Dermis microvascular lymphatic vessel endothelial cell (primary cell): ENCODE results near the gene CDH12. TPM values are rescaled to one million over a fixed set of nuclear protein-coding genes. Genes with fewer than 3 reads are reported as not detected.

ENCODE experiments used
- DNase-seq, 2 donors: peaks; one replicate each; pipeline versions ENCODE4 v3.0.0 to v3.0.0-alpha.2; 2010; ENCODE audit warnings: low read depth in 2 of 2
- total RNA-seq: library from RNA; depleted of rRNA; stranded (reverse); fragments of >200 nt; gene quantifications from 2 replicates; pipeline ENCODE4 v1.2.1, GENCODE V29; 2014

Gene CDH12
- total RNA-seq, 1 donor from 2014 or later = not detected

DNA sequence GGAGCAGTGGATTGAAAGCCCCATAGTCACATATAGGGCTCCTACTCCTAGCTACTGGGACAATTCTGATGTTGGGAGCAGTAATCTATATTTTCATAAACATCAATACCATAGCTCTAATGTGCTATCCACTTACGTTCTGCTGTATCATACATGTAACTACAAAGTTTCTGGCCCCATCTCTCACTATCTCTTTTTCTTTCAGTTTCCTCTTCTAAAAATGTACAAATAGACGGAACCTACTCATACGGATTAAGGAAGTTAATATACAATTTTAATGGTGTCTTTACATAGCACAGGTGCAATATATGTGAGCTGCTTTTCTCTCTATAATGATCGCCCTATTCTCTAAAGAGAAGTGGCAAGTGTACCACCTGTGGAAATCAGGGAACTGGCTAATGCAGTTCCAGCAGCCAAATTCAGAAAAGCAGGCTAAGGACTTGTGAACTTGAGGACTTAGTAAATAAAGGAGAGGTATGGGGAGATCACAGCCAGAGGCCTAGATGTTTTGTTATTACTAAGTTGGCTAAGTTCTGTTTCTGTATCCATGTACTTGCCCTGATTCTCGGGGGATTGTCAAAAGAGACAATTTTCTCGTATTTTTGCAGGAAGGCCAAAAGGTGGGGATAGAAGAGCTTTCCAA lies 1021.9 kb downstream of the CDH12 start:
- DNase-seq = no peak

GRCh38 chr5:21826884-21827283 lies 1026.3 kb downstream of the CDH12 start:
- DNase-seq = no peak

GRCh38 chr5:21823588-21823987 lies 1029.6 kb downstream of the CDH12 start:
- no peak for DNase-seq

DNA sequence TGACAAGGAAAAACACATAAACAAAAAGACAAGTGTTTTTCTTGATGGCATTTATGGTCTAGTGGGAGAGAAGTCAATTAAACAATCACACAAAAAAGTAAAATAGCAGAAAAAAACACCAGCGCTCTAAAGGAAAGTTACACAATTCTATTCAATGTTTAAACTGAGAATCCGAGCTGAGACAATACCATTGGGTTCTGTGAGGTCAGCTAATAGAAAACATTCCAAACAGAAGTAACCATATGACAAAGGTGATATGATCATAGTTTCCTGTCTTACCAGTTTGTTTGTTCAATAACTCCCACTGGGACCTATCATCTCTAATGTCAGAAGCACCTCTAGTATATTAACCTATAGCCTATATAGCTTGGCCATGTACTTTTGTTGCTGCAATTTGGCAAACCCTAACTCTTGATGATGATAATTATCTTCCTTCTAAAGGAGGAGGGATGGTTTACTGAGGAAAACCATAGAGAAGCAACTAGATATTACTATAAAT lies 1030.0 kb downstream of the CDH12 start:
- no peak for DNase-seq

GRCh38 chr5:21820527-21820926 lies 1032.6 kb downstream of the CDH12 start:
- DNase-seq = no peak

GRCh38 chr5:21818370-21818720 lies 1034.8 kb downstream of the CDH12 start:
- DNase-seq = no peak

DNA sequence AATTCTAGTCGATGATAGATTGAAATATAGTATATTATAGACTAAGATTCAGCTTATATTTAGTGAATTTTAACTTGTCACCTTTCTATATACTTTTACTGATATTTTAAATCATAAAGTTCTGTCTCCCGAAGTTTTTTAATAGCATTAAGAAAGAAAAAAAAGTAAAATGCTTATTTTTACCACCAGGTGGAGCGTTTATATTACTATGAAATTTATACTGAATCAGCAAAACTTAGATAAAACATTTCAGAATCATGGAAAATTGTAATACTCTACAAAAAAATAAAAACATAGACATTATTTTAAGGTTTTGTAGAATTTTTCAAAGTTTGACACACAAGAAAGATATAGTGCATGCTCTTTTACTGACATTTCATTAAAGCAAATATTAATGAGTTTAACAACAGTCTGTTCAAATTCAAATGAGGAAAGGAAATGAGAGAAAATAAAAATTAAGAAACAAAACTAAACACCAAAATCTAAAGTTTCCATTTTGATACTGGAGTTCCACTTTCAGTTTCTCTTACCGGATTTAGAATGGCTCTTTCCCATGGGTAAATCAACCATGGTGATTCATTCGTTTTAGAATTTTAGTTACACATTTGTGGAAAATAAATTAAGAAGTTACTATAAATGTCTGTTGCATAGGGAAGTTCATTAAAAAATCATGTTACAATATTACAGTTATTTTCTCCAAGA lies 1035.3 kb downstream of the CDH12 start:
- DNase-seq = no peak

- peak in 1 of 2 donors; percentile 22 for DNase-seq
Measured at GRCh38 chr5:21810737-21811316, 1042.3 kb downstream of the CDH12 start.

DNA sequence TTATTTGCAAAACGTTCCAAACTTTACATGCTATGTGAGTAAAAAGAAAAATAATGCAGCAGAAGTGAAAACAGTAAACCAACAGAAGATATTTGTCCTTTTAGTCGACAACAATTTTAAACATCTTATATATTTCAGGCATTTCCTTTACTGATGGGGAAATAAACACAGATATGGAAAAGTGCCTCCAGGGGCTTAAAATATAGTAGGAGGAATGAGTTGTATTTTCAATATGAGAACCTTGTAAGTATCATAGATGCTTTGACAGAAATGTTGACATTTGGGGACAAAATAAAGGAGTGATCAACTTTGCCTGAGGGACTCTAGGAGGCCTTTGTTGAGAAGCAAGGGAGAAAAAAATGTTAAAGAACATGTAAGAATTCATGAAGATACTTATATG lies 1043.5 kb downstream of the CDH12 start:
- no peak for DNase-seq

GRCh38 chr5:21807953-21808352 lies 1045.2 kb downstream of the CDH12 start:
- no peak for DNase-seq

DNA sequence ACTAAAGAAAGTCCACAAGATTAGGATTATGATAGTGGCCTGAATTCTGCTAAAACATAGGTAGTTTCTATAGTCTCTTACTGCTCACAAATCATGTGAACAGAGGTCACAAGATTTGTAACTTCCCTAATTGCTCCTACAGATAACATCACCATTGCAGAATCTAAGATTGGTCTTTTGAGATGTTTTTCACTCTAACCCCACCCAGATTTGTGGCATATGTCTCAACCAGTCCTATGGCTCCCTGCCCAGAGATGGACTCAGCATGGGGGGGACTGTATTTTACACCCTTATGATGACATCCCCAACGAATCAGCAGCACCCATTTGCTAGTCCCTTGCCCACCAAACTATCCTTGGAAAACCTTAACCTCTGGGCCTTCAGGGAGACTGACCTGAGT lies 1046.2 kb downstream of the CDH12 start:
- DNase-seq = no peak

- no peak for DNase-seq
Measured at GRCh38 chr5:21806271-21806670, 1046.9 kb downstream of the CDH12 start.

- peak; percentile 18 to 19 for DNase-seq
Measured at GRCh38 chr5:21802869-21803490, 1050.2 kb downstream of the CDH12 start.

- no peak for DNase-seq
Measured at GRCh38 chr5:21802100-21802499, 1051.0 kb downstream of the CDH12 start.

DNA sequence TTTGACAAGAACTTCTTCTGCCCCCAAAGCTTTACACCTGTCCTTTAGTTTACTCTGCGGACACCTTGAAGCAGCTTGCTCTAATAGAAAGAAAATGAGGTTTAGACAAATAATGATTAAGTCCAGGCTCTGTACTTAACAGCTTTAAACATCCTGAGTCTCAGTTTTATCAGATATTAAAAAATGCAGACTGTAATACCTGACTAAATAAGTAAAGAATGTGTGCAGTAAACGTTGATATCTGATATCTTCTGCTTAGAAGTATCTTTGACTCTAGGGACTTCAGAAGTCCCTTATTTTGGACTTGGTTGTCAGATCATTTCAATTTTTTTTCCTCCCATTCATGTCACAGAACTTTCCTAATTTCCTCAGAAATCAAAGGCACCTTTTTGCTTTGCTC lies 1060.4 kb downstream of the CDH12 start:
- no peak for DNase-seq

DNA sequence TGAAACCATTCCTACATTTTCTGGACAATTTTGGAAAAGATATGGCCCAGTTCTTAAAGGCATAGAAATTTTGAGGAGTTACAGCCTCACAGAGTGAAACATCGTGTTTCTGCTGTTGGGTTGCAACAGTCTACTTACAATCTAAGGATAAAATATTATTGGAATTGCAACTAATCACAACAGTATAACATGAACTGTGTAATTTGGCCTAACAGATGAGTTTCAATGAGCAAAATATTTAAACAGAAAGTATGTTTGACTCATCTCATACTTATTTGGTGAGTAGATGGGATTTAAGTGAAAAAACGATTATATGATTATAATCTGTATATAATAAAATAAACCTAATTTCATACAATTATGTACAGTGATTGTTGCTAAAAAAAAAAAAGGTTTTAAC lies 1061.8 kb downstream of the CDH12 start:
- no peak for DNase-seq

GRCh38 chr5:21784487-21784886 lies 1068.7 kb downstream of the CDH12 start:
- DNase-seq = no peak

DNA sequence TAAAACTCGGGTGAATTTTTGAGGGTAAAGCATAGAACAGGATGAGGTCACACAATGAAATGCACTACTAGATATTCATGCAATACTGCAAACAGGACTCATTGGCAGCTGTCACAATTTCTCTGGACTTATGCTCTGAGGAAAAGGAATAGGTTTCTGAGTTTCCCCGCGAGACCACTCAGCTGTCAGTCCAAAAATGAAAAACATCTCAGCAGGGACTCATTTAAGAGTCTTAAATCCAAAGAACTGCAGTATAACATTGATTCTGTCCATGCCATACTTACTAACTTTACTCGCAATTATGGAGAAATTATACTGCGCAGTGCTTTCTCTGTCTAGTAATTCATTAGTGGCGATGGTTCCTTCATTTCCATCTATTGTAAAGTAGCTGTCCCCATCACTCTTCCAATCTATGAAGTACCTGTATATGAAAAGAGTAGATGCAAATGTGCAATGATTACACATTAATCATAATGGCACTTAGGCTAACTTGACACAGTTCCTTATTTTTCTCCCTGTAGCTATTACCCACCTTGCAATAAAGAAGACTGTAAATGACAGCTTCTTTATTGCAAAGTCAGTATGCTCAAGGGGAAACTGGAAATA lies 1070.0 kb downstream of the CDH12 start:
- no peak for DNase-seq

DNA sequence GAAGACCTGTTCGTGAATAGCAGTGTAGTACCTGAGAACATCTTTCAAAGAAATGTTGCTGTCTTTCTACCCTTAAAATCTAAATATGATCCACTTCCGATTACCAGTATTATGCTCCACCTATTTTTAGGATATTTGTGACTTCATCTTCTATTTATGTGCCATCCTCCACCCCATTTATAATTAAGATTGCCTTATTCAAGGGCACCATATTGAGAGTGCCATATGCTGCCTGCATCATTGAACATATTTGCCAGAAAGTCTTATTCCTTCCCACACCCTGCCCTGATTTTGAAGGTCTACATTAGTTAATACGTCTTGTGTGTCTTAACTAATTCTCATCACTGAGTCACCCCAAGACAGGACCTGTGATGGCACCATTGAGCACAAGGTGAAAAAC lies 1076.7 kb downstream of the CDH12 start:
- DNase-seq = no peak

GRCh38 chr5:21774801-21775200 lies 1078.3 kb downstream of the CDH12 start:
- no peak for DNase-seq

- no peak for DNase-seq
Measured at GRCh38 chr5:21774281-21774680, 1078.9 kb downstream of the CDH12 start.

DNA sequence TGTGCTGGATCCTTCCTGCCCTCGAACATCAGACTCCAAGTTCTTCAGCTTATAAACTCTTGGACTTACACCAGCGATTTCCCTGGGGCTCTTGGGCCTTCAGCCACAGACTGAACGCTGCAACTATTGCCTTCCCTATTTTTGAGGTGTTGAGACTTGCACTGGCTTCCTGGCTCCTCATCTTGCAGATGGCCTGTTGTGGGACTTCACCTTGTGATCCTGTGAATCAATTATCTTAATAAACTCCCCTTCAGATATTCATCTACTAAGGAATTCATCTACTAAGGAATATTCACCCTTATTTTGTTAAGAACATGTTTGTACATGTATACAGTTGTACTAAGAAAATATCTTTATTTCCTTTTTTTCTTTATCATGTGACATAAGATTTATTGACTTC lies 1079.7 kb downstream of the CDH12 start:
- DNase-seq = no peak
